ENCODE measurements around the gene DGKB. TPM values are rescaled to one million over a fixed set of nuclear protein-coding genes. Genes with fewer than 3 reads are reported as not detected.

Gene DGKB
- total and polyA plus RNA-seq, 2 of the 8 experiments (the other 6 are each of a cell fraction or from before 2014, with no cell fraction given), result 1.9 to 2.6 TPM

GRCh38 chr7:14420768-14421167, 481.8 kb downstream of the DGKB start:
- H3K14ac ChIP-seq (ENCODE audit: insufficient read length), result no peak overlapping the region
- DNase-seq (ENCODE audit: low read depth in 1 of 2, low spot score in 2 of 2), result no peak
- H3K27ac ChIP-seq (ENCODE audit: low read depth, low read length), result no peak overlapping the region
- H4K91ac ChIP-seq (replicated peaks; ENCODE audit: insufficient read length, low read length), result no peak overlapping the region
- ChIA-PET POLR2A (ENCODE audit: partially characterized antibody) (no interaction called here), CTCF (ENCODE audit: partially characterized antibody) (no interaction called here)
- no peak overlapping the region for H3K56ac ChIP-seq (replicated peaks; ENCODE audit: insufficient read length, low read depth, low read length)
- H3K23ac ChIP-seq (ENCODE audit: insufficient read length), result no peak overlapping the region
- H3K79me1 ChIP-seq (ENCODE audit: low read depth, low read length), result no peaks in the 10 kb centered on the region
- H4K8ac ChIP-seq (ENCODE audit: extremely low read depth, insufficient read depth, low read length), result peak overlapping the region; percentile 45; the same call in 1 of the 2 replicates
- H3K4me3 ChIP-seq (ENCODE audit: extremely low read depth in 1 of 4, insufficient read depth in 2 of 4, low read depth in 3 of 4, low read length in 4 of 4), result no peak overlapping the region
- no peak for FAIRE-seq
- H2BK12ac ChIP-seq (ENCODE audit: low read depth, low read length), result no peak overlapping the region; the same call in 1 of the 2 replicates
- H3K4ac ChIP-seq (replicated peaks; ENCODE audit: insufficient read length, low read depth, low read length), result no peak overlapping the region
- H3K27me3 ChIP-seq (replicated peaks in 1 of 4; ENCODE audit: control insufficient read depth in 3 of 4, extremely low read depth in 1 of 4, insufficient read depth in 3 of 4, low read length in 3 of 4), result peaks cover 0 to 1% (median 0%) of the 10 kb centered on the region in 4 experiments; a peak in 1 of 7 replicates
- no peak overlapping the region for H3K18ac ChIP-seq (ENCODE audit: extremely low read depth, low read length)
- peak overlapping the region; percentile 23; the same call in 1 of the 2 replicates for H2AFZ ChIP-seq (ENCODE audit: low read length)
- no peak overlapping the region for H2BK20ac ChIP-seq (ENCODE audit: low read length)
- no peaks in the 10 kb centered on the region for H3K4me1 ChIP-seq (replicated peaks in 1 of 4; ENCODE audit: control insufficient read depth in 3 of 4, insufficient read depth in 4 of 4, low read length in 3 of 4)
- H2BK120ac ChIP-seq (replicated peaks; ENCODE audit: low read depth, low read length), result no peak overlapping the region
- H2AK5ac ChIP-seq (ENCODE audit: low read depth, low read length), result no peak overlapping the region
- H3K9ac ChIP-seq (replicated peaks in 1 of 4; ENCODE audit: extremely low read depth in 1 of 4, low read depth in 3 of 4, low read length in 3 of 4), result no peak overlapping the region
- no peaks in the 10 kb centered on the region for H3K23me2 ChIP-seq (ENCODE audit: low read depth, low read length)
- no peaks in the 10 kb centered on the region for H4K20me1 ChIP-seq (replicated peaks in 1 of 2; ENCODE audit: control insufficient read depth in 1 of 2, insufficient read depth in 2 of 2, low read length in 2 of 2)
- H2BK15ac ChIP-seq (ENCODE audit: low read length), result no peak overlapping the region
- no peak overlapping the region for H2BK5ac ChIP-seq (ENCODE audit: low read depth, low read length)
- no peaks in the 10 kb centered on the region for H3K79me2 ChIP-seq (ENCODE audit: control insufficient read depth in 1 of 2, insufficient read depth in 2 of 2, low read length in 2 of 2)
- H3K9me3 ChIP-seq (ENCODE audit: insufficient read depth in 2 of 2, low read depth in 1 of 2, low read length in 1 of 2), result no peaks in the 10 kb centered on the region
- WGBS, 2 experiments (ENCODE audit: extremely low coverage in 1 of 2, insufficient coverage in 1 of 2, insufficient read length in 1 of 2, insufficient replicate concordance in 2 of 2, low coverage in 1 of 2, low lambda C conversion rate in 2 of 2, missing lambda C conversion rate in 1 of 2), result 84% methylated on average over 5 of the region's 5 CpGs; no CpG with 5 or more reads in 1 of the 2 experiments
- H3K4me2 ChIP-seq (ENCODE audit: insufficient read depth in 1 of 2, low read depth in 2 of 2, low read length in 2 of 2), result no peak overlapping the region
- H3K36me3 ChIP-seq (ENCODE audit: control insufficient read depth in 2 of 4, insufficient read depth in 4 of 4, low read length in 3 of 4), result no peaks in the 10 kb centered on the region
- H4K5ac ChIP-seq (ENCODE audit: insufficient read length, low read depth, low read length), result no peak overlapping the region
- TF ChIP-seq TEAD4 (IDR thresholded peaks at IDR 0.05; ENCODE audit: low read depth, low read length) (no peak), E2F6 (IDR thresholded peaks at IDR 0.05) (no peak), POU5F1 (IDR thresholded peaks at IDR 0.05; ENCODE audit: low read depth, low read length) (no peak), NRF1 (IDR thresholded peaks at IDR 0.05; ENCODE audit: low read depth, low read length) (no peak), CHD1 (IDR thresholded peaks at IDR 0.05; ENCODE audit: low read depth, low read length) (no peak), RAD21 (IDR thresholded peaks at IDR 0.05 in 1 of 2, conservative IDR thresholded peaks at IDR 0.05 in 1 of 2; ENCODE audit: low read depth in 2 of 2, low read length in 2 of 2) (no peak), YY1 (IDR thresholded peaks at IDR 0.05; ENCODE audit: low read depth, low read length) (no peak), CBX8 (IDR thresholded peaks at IDR 0.05; ENCODE audit: borderline replicate concordance, low read depth, low read length) (no peak)

Data from H1 (cell line).